ENCODE results near the gene WDCP. TPM values are rescaled to one million over a fixed set of nuclear protein-coding genes. Genes with fewer than 3 reads are reported as not detected.

Gene WDCP
- total and polyA plus RNA-seq, 8 donors, result 1.2 to 25.9 (median 2.6) TPM

GRCh38 chr2:24073816-24074215 lies 26.6 kb upstream of the WDCP start:
- intact Hi-C loops (cut with DNase I; ENCODE audit: low total_unique reads), result loop anchor here (10.0 kb wide), 1 partner anchor 149 kb away; the partner anchor contains the start of gene ATAD2B
- Histone ChIP-seq H3K9me3 (no peaks in the 10 kb centered on the region), H3K4me3 (no peak overlapping the region), H3K27ac (no peak overlapping the region), H3K4me1 (peaks cover 17 to 37% (median 31%) of the 10 kb centered on the region in 4 donors), H3K36me3 (peaks cover 10 to 60% (median 52%) of the 10 kb centered on the region in 4 donors), H3K27me3 (no peaks in the 10 kb centered on the region)
- 79 to 90% (median 87%) methylated on average over 6 of the region's 6 CpGs for WGBS, 5 donors
- DNase-seq, result no peak
- TF ChIP-seq POLR2A (IDR thresholded peaks at IDR 0.05) (no peak), EP300 (IDR thresholded peaks at IDR 0.05) (no peak), CTCF (IDR thresholded peaks at IDR 0.05) (no peak)

GRCh38 chr2:24072259-24072658 lies 25.1 kb upstream of the WDCP start:
- TF ChIP-seq EP300 (IDR thresholded peaks at IDR 0.05) (no peak), POLR2AphosphoS5 (IDR thresholded peaks at IDR 0.05) (no peak), POLR2A (IDR thresholded peaks at IDR 0.05) (no peak), CTCF (IDR thresholded peaks at IDR 0.05) (no peak)
- Histone ChIP-seq H3K4me1 (peaks cover 11 to 28% (median 22%) of the 10 kb centered on the region in 4 donors), H3K9me3 (no peaks in the 10 kb centered on the region), H3K27ac (no peak overlapping the region), H3K27me3 (no peaks in the 10 kb centered on the region), H3K4me3 (no peak overlapping the region), H3K36me3 (peaks cover 22 to 73% (median 66%) of the 10 kb centered on the region in 4 donors)
- WGBS, 5 donors, result 87 to 94% (median 91%) methylated on average over 4 of the region's 4 CpGs
- no peak for DNase-seq
- intact Hi-C loops (cut with DNase I; ENCODE audit: low total_unique reads), result loop anchor here (10.0 kb wide), 1 partner anchor 147 kb away; the partner anchor contains the start of gene ATAD2B

GRCh38 chr2:24065341-24065740 lies 18.1 kb upstream of the WDCP start:
- peaks cover 33 to 92% (median 78%) of the 10 kb centered on the region in 4 donors for H3K36me3 ChIP-seq
- no peaks in the 10 kb centered on the region for H3K4me1 ChIP-seq
- DNase-seq, result no peak
- WGBS, 5 donors, result 75 to 88% (median 82%) methylated on average over 2 of the region's 2 CpGs
- intact Hi-C loops (cut with DNase I; ENCODE audit: low total_unique reads), result no loop called here
- H3K27ac ChIP-seq, result no peak overlapping the region
- TF ChIP-seq POLR2A (IDR thresholded peaks at IDR 0.05), result no peak
- no peak for TF ChIP-seq POLR2AphosphoS5 (IDR thresholded peaks at IDR 0.05)
- TF ChIP-seq EP300 (IDR thresholded peaks at IDR 0.05), result no peak
- TF ChIP-seq CTCF (IDR thresholded peaks at IDR 0.05), result no peak
- H3K4me3 ChIP-seq, result no peak overlapping the region
- H3K9me3 ChIP-seq, result no peaks in the 10 kb centered on the region
- H3K27me3 ChIP-seq, result no peaks in the 10 kb centered on the region

GRCh38 chr2:24058564-24059271 lies 11.5 kb upstream of the WDCP start:
- Histone ChIP-seq H3K27ac (no peak overlapping the region), H3K4me1 (no peaks in the 10 kb centered on the region), H3K4me3 (no peak overlapping the region), H3K27me3 (no peaks in the 10 kb centered on the region), H3K9me3 (no peaks in the 10 kb centered on the region), H3K36me3 (peaks cover 0 to 49% (median 32%) of the 10 kb centered on the region in 4 donors)
- DNase-seq, result no peak
- intact Hi-C loops (cut with DNase I; ENCODE audit: low total_unique reads), result no loop called here
- 71 to 73% (median 72%) methylated on average over 4 of the region's 4 CpGs for WGBS, 5 donors
- no peak for TF ChIP-seq EP300 (IDR thresholded peaks at IDR 0.05)
- TF ChIP-seq POLR2A (IDR thresholded peaks at IDR 0.05), result no peak
- TF ChIP-seq POLR2AphosphoS5 (IDR thresholded peaks at IDR 0.05), result no peak
- no peak for TF ChIP-seq CTCF (IDR thresholded peaks at IDR 0.05)

Measured in stomach (tissue), 9 donors.